Sigmoid colon (tissue), 7 donors: Measurements from ENCODE around the gene DPH5. TPM values are rescaled to one million over a fixed set of nuclear protein-coding genes. Genes with fewer than 3 reads are reported as not detected.

Experiments
- DNase-seq: peaks from one replicate; pipeline ENCODE4 v3.0.0-alpha.2; 2019
- H3K27ac ChIP-seq, 4 donors: fragments of 200-600 bp; sonication (generic); one replicate each; pipeline ENCODE4 v1.5.1; 2016 to 2019; ENCODE audit warnings: mild to moderate bottlenecking in 1 of 4
- H3K27me3 ChIP-seq, 3 donors: fragments of 200-600 bp; sonication (generic); one replicate each; pipeline ENCODE4 v1.5.1; 2019; ENCODE audit warnings: mild to moderate bottlenecking in 1 of 3
- H3K36me3 ChIP-seq, 4 donors: fragments of 200-600 bp; sonication (generic); one replicate each; pipeline ENCODE4 v1.5.1; 2016 to 2019
- H3K4me1 ChIP-seq, 4 donors: fragments of 200-600 bp; sonication (generic); one replicate each; pipeline ENCODE4 v1.5.1; 2017 to 2019
- H3K4me3 ChIP-seq, 4 donors: fragments of 200-600 bp; sonication (generic); one replicate each; pipeline ENCODE4 v1.5.1; 2017 to 2019; ENCODE audit warnings: mild to moderate bottlenecking in 2 of 4, moderate library complexity in 1 of 4
- H3K9me3 ChIP-seq, 4 donors: fragments of 200-600 bp in 3 of 4; sonication (generic) in 3 of 4; one replicate each; pipeline versions ENCODE4 v1.5.1 to v1.6.1; 2013 to 2019
- CTCF ChIP-seq, 4 experiments: fragments of 450-650 bp in 3 of 4; fragments of 200-600 bp in 1 of 4; IDR thresholded peaks; one replicate each; pipeline ENCODE4 v1.5.1; 2016 to 2019; ENCODE audit warnings: antibody characterized with exemption in 4 of 4, mild to moderate bottlenecking in 3 of 4, moderate library complexity in 2 of 4
- EP300 ChIP-seq, 4 donors: sonication (generic); formaldehyde crosslinking; IDR thresholded peaks; one replicate each; pipeline ENCODE4 v1.6.1; 2017; ENCODE audit warnings: antibody characterized with exemption in 4 of 4
- POLR2A ChIP-seq, 2 donors: fragments of 450-650 bp; IDR thresholded peaks; one replicate each; pipeline ENCODE4 v1.6.1; 2016; ENCODE audit warnings: antibody characterized with exemption in 2 of 2, mild to moderate bottlenecking in 2 of 2, moderate library complexity in 2 of 2
- POLR2AphosphoS5 ChIP-seq, 4 donors: sonication (generic); formaldehyde crosslinking; IDR thresholded peaks; one replicate each; pipeline ENCODE4 v1.6.1; 2017; ENCODE audit warnings: antibody characterized with exemption in 4 of 4
- WGBS, 2 donors: extraction: QIAGEN DNeasy Blood & Tissue Kit; methylation state at CpG; one replicate each; pipeline ENCODE4 v1.1.7; 2013; 5-methylcytosine and 5-hydroxymethylcytosine counted together
- intact Hi-C: fragments of 100-400 bp; cut with DNase I; formaldehyde crosslinking; loops from one replicate; pipeline ENCODE4 v1.15.1; 2023
- polyA plus RNA-seq, 3 donors: library from polyadenylated mRNA; stranded (reverse); fragments of 200-250 nt; gene quantifications; one replicate each; pipeline ENCODE4 v1.2.3, GENCODE V29; 2013
- total RNA-seq, 4 donors: library from RNA; depleted of rRNA; stranded (reverse); fragments of >200 nt; gene quantifications; one replicate each; pipeline ENCODE4 v1.1.0, GENCODE V29; 2016
- donor health status: healthy with polysubstance abuse.
- donor health status: Bipolar disorder and iron deficiency.
- donor health status: healthy.

The DPH5 gene
- total and polyA plus RNA-seq, 7 donors: 23.1 to 38.5 (median 31.0) TPM

GRCh38 chr1:101066260-101066936, 40.8 kb upstream of the DPH5 start:
- H3K4me3 ChIP-seq: no peak overlapping the region
- H3K4me1 ChIP-seq: no peaks in the 10 kb centered on the region
- H3K36me3 ChIP-seq: no peaks in the 10 kb centered on the region
- no peak overlapping the region for H3K27ac ChIP-seq
- DNase-seq: no peak
- intact Hi-C loops: no loop called here
- no peaks in the 10 kb centered on the region for H3K27me3 ChIP-seq
- no peak for TF ChIP-seq POLR2A (IDR thresholded peaks at IDR 0.05)
- TF ChIP-seq EP300 (IDR thresholded peaks at IDR 0.05): no peak
- no peak for TF ChIP-seq CTCF (IDR thresholded peaks at IDR 0.05)
- no peak for TF ChIP-seq POLR2AphosphoS5 (IDR thresholded peaks at IDR 0.05)
- H3K9me3 ChIP-seq: no peaks in the 10 kb centered on the region

GRCh38 chr1:101065575-101065974, 40.0 kb upstream of the DPH5 start:
- no peaks in the 10 kb centered on the region for H3K4me1 ChIP-seq
- H3K36me3 ChIP-seq: no peaks in the 10 kb centered on the region
- no peaks in the 10 kb centered on the region for H3K9me3 ChIP-seq
- no peak overlapping the region for H3K4me3 ChIP-seq
- H3K27ac ChIP-seq: no peak overlapping the region
- intact Hi-C loops: no loop called here
- 69 to 94% methylated on average over 1 of the region's 1 CpG for WGBS, 2 donors
- DNase-seq: no peak
- no peak for TF ChIP-seq EP300 (IDR thresholded peaks at IDR 0.05)
- no peak for TF ChIP-seq POLR2A (IDR thresholded peaks at IDR 0.05)
- TF ChIP-seq CTCF (IDR thresholded peaks at IDR 0.05): no peak
- no peak for TF ChIP-seq POLR2AphosphoS5 (IDR thresholded peaks at IDR 0.05)
- H3K27me3 ChIP-seq: no peaks in the 10 kb centered on the region

- no peak overlapping the region for H3K27ac ChIP-seq
- H3K27me3 ChIP-seq: no peaks in the 10 kb centered on the region
- no peak for DNase-seq
- intact Hi-C loops: no loop called here
- WGBS, 2 donors: 70% methylated on average over 2 of the region's 2 CpGs
- no peaks in the 10 kb centered on the region for H3K9me3 ChIP-seq
- H3K36me3 ChIP-seq: no peaks in the 10 kb centered on the region
- H3K4me1 ChIP-seq: no peaks in the 10 kb centered on the region
- TF ChIP-seq CTCF (IDR thresholded peaks at IDR 0.05) (no peak), POLR2AphosphoS5 (IDR thresholded peaks at IDR 0.05) (no peak), EP300 (IDR thresholded peaks at IDR 0.05) (no peak), POLR2A (IDR thresholded peaks at IDR 0.05) (no peak)
- no peak overlapping the region for H3K4me3 ChIP-seq
These were observed 39.1 kb upstream of the DPH5 start for GRCh38 chr1:101064697-101065096.

GRCh38 chr1:101060992-101061391, 35.4 kb upstream of the DPH5 start:
- intact Hi-C loops: no loop called here

More at GRCh38 chr1:101060992-101061391, 35.4 kb upstream of the DPH5 start:
- TF ChIP-seq POLR2AphosphoS5 (IDR thresholded peaks at IDR 0.05): no peak
- no peak for TF ChIP-seq CTCF (IDR thresholded peaks at IDR 0.05)
- no peak for TF ChIP-seq EP300 (IDR thresholded peaks at IDR 0.05)
- no peak for TF ChIP-seq POLR2A (IDR thresholded peaks at IDR 0.05)
- H3K9me3 ChIP-seq: no peaks in the 10 kb centered on the region
- 70 to 92% methylated on average over 1 of the region's 1 CpG for WGBS, 2 donors
- H3K27ac ChIP-seq: no peak overlapping the region
- H3K4me1 ChIP-seq: no peaks in the 10 kb centered on the region
- H3K36me3 ChIP-seq: no peaks in the 10 kb centered on the region
- H3K27me3 ChIP-seq: no peaks in the 10 kb centered on the region
- H3K4me3 ChIP-seq: no peak overlapping the region
- no peak for DNase-seq
